ENCODE data around the gene KIF3B. TPM values are rescaled to one million over a fixed set of nuclear protein-coding genes. Genes with fewer than 3 reads are reported as not detected.

KIF3B gene
- total RNA-seq = 25.5 and 35.3 TPM in 2 replicates

DNA sequence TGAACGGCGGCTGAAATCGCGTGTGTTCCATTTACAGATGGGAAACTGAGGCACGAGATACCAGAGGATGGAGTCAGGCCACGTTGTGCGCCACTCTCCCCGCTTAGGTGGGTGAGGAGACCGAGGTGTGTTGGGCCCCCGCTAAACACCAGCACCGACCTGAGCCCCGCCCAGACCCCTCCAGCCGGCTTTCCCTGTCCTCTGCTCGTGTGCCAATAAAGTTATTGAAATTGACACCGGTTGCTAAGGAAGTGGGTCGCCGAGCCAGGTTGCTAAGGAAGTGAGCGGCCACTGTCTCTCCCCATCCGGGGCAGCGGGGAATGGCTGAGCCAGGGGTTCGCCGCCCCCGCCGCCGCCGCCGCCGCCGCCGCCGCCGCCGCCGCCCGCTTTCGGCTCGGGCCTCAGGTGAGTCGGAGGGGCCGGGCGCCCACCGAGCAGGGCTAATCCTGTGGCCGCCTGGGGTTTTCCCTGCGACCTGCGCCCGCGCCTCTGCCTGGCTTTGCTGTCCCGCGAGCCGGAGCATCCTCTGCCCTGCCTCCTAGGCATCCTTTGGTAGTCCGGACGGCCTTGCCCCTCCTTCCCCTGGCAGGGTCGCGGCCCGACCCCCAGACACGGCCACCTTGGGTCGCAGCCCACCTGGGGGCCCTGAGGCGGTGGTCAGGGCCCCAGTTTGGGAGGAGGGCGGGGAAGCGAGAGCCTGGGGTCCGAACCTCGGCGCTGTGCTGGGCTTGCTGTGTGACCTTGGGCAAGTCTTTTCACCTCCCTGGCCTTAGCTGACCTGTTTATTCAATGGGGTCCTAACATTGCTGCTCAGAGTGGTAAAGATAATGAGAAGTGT is at the start of gene KIF3B:
Gene KIF3B (plus strand): TSS at position 291 of the 838 bp plus-strand sequence. CDS start 32,127 bp downstream, outside the sequence.

DNA sequence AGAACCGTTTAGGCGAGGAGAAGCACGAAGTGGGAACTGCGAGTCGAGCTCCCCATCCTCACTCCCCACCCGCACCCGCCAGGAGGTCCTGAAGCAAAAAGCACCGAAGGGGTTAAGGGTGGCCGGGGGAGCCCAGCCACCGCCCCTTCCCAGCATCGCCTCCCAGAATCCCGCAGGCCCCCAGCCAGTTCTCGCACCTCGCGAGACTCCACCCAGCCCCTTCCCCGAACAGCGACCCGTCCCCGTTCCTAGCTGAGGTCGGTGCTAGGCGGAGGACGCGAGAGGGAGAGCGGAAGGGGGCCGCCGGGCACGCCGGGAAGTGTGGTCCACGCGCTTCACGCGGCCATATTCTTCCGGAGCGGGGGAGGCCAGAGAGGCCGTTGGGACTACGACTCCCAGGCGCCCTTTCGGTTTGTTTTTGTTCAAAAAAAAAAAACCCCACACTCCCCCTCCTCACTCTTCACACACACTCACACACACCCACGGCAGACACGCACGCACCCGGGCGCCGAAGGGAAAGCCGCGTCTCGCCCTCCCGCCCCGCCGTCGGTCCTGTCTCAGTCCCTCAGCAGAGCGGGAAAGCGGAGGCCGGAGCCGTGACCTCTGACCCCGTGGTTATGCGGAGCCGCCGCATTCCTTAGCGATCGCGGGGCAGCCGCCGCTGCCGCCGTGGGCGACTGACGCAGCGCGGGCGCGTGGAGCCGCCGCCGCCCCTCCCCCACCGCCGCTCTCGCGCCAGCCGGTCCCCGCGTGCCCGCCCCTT is 80.6 kb downstream of the KIF3B start, which contains the start of gene ASXL1:
Gene ASXL1 (plus strand): TSS at position 463 of the 763 bp plus-strand sequence. CDS start 445 bp downstream, outside the sequence.

Other genes with a start within 250 kb of the KIF3B start
- not detected in 2 replicates for gene HCK, start 225.4 kb upstream of the KIF3B start, total RNA-seq
- 30.4 and 39.6 TPM in 2 replicates for gene TM9SF4, start 167.9 kb upstream of the KIF3B start, total RNA-seq
- 1.3 and 1.7 TPM in 2 replicates for gene PLAGL2, start 69.9 kb upstream of the KIF3B start, total RNA-seq
- 39.1 and 41.1 TPM in 2 replicates for gene POFUT1, start 69.8 kb upstream of the KIF3B start, total RNA-seq
- gene ASXL1, start 80.7 kb downstream of the KIF3B start, total RNA-seq = 26.5 and 29.7 TPM in 2 replicates